WERI-Rb-1 (cell line): ENCODE data around the gene GPM6B.

Experiments used
- DNase-seq: peaks from one replicate; pipeline ENCODE4 v3.0.0-alpha.2; 2020
- H3K27ac ChIP-seq: fragments of 250-450 bp; sonication (Bioruptor Pico); 2 replicates; pipeline ENCODE4 v1.5.1; 2020; ENCODE audit warnings: mild to moderate bottlenecking, moderate library complexity
- H3K27me3 ChIP-seq: fragments of 250-450 bp; sonication (Bioruptor Pico); 2 replicates; pipeline ENCODE4 v1.5.1; 2021; ENCODE audit warnings: mild to moderate bottlenecking, low read depth, moderate library complexity; ENCODE audit not compliant: insufficient read depth, severe bottlenecking
- H3K36me3 ChIP-seq: fragments of 250-450 bp; sonication (Bioruptor Pico); 2 replicates; pipeline ENCODE4 v1.5.1; 2020; ENCODE audit warnings: mild to moderate bottlenecking, moderate library complexity
- H3K4me3 ChIP-seq: 2 replicates; pipeline ENCODE4 v1.5.1; 2011; ENCODE audit warnings: low read depth, mild to moderate bottlenecking, control low read depth, low read length
- H3K9me3 ChIP-seq: fragments of 250-450 bp; sonication (Bioruptor Pico); 2 replicates; pipeline ENCODE4 v1.5.1; 2021; ENCODE audit warnings: mild to moderate bottlenecking, moderate library complexity; ENCODE audit not compliant: severe bottlenecking
- CTCF ChIP-seq: IDR thresholded peaks from 2 replicates; pipeline ENCODE4 v1.5.1; 2011; ENCODE audit warnings: low read depth, mild to moderate bottlenecking, control low read depth, inconsistent platforms, low read length

Gene GPM6B

GRCh38 chrX:13803116-13803515 lies 13.8 kb downstream of the GPM6B start:
- no peak for TF ChIP-seq CTCF
- no peak for DNase-seq
- Histone ChIP-seq H3K27ac (no peak overlapping the region), H3K36me3 (no peaks in the 10 kb centered on the region), H3K9me3 (no peaks in the 10 kb centered on the region), H3K4me3 (no peak overlapping the region), H3K27me3 (peaks cover 26% of the 10 kb centered on the region)

DNA sequence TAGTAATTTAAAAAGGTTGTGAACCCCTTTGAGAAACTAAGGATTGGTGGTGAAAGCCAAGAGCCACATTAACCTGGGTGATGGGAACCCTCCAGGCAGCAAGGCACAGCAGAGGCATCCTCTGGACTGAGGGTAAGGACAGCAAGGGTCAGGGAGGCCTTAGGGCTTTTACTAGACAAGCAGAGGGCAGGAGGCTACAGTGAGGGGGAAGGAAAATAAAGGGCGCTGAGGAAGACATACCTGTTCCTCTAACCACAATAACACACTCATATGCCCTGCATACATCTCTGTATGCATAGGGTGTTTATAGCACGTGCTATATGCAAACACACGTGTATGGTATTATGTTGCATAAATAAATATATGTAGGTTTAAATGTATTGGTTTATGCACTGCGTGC lies 18.7 kb downstream of the GPM6B start:
- no peak for DNase-seq

DNA sequence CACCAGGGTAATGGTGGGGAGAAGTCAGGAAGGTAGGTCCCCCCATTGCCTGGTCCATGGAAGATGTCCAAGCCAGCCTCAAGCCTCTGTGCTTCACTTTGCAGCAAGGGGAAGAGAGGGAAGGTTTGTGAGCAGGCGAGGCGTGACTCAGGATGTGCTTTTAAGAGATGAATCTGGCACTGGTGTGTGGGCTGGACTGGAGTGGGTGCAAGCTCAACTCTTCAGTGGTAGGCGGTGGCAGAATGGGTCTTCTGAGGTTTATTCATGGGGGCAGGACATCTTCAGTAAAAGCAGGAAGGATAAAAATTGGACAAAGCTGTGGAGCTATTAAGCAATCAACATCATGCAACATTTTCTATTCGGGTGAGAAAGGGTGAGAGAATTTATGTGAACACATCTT lies 19.4 kb downstream of the GPM6B start:
- DNase-seq: no peak
- Histone ChIP-seq H3K27ac (no peak overlapping the region), H3K4me3 (no peak overlapping the region), H3K36me3 (no peaks in the 10 kb centered on the region), H3K27me3 (peaks cover 12% of the 10 kb centered on the region), H3K9me3 (no peaks in the 10 kb centered on the region)
- no peak for TF ChIP-seq CTCF

More for the DNA sequence above, 18.7 kb downstream of the GPM6B start:
- H3K9me3 ChIP-seq: no peaks in the 10 kb centered on the region
- TF ChIP-seq CTCF: no peak
- H3K4me3 ChIP-seq: no peak overlapping the region
- no peaks in the 10 kb centered on the region for H3K36me3 ChIP-seq
- no peak overlapping the region for H3K27ac ChIP-seq
- H3K27me3 ChIP-seq: peaks cover 17% of the 10 kb centered on the region

DNA sequence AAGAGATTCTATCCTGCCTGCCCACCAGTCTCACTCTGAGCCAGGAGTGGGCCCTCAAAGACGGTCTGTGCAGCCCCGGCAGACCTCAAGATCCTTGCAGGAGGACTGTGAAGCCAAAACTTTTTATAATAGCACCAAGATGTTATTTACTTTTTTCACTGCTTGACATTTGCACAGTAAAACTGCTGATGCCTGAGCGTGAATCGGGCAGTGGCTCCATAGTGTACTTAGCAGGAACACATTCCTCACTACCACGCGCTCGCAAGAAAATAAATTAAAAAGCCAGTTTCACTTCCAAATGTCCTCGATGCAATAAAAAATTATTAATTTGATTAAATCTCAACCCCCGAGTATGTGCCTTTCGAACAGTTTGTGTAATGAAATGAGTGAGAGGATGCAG lies 22.5 kb downstream of the GPM6B start:
- H3K27ac ChIP-seq: no peak overlapping the region

DNA sequence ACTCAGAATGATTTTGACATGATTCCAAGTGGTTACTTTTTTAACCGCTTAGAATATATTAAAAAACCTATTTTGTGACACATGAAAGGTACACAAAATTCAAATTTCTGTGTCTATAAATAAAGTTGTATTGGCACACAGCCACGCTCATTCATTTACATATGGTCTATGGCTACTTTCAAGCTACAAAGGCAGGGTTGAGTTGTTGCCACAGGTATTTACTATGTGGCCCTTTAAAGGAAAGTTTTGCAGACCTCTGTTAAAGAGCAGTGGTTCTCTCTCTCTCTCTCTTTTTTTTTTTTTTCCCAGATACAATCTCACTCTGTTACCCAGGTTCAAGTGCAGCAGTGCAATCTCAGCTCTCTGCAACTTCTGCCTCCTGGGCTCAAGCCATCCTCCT lies 23.0 kb downstream of the GPM6B start:
- DNase-seq: no peak

More for the DNA sequence above, 22.5 kb downstream of the GPM6B start:
- Histone ChIP-seq H3K27me3 (peaks cover 18% of the 10 kb centered on the region), H3K36me3 (no peaks in the 10 kb centered on the region), H3K9me3 (no peaks in the 10 kb centered on the region), H3K4me3 (no peak overlapping the region)
- TF ChIP-seq CTCF: no peak
- no peak for DNase-seq

More for the DNA sequence above, 23.0 kb downstream of the GPM6B start:
- Histone ChIP-seq H3K36me3 (no peaks in the 10 kb centered on the region), H3K4me3 (no peak overlapping the region), H3K9me3 (no peaks in the 10 kb centered on the region), H3K27me3 (peaks cover 18% of the 10 kb centered on the region), H3K27ac (no peak overlapping the region)
- no peak for TF ChIP-seq CTCF
